ENCODE measurements around the gene FBXO21. TPM values are rescaled to one million over a fixed set of nuclear protein-coding genes. Genes with fewer than 3 reads are reported as not detected.
"Not testable (repeated sequence)": the region's sequence is repeated elsewhere in the genome, so short reads cannot be mapped to it uniquely, and the experiment has no call there.

FBXO21 gene
- total RNA-seq, 2 donors from 2014 or later = 179 to 412 TPM

GRCh38 chr12:117202556-117202955, 12.3 kb upstream of the FBXO21 start:
- WGBS = 80% methylated on average over 9 of the region's 9 CpGs
- H3K4me1 ChIP-seq (replicated peaks) = no peaks in the 10 kb centered on the region
- H3K4me3 ChIP-seq = no peak overlapping the region
- intact Hi-C loops (cut with DNase I) = no loop called here
- TF ChIP-seq POLR2AphosphoS5 (IDR thresholded peaks at IDR 0.05) = no peak
- TF ChIP-seq POLR2A (IDR thresholded peaks at IDR 0.05) = no peak
- DNase-seq (ENCODE audit: low spot score) = no peak
- H3K27me3 ChIP-seq (replicated peaks; ENCODE audit: insufficient read depth) = no peaks in the 10 kb centered on the region
- H3K36me3 ChIP-seq = no peaks in the 10 kb centered on the region
- H3K9me3 ChIP-seq = no peaks in the 10 kb centered on the region
- H3K27ac ChIP-seq = no peak overlapping the region

- no peak overlapping the region for H3K27ac ChIP-seq
- H3K4me1 ChIP-seq (replicated peaks) = no peaks in the 10 kb centered on the region
- no peak for DNase-seq (ENCODE audit: low spot score)
- intact Hi-C loops (cut with DNase I) = no loop called here
- H3K4me3 ChIP-seq = no peak overlapping the region
- no peaks in the 10 kb centered on the region for H3K36me3 ChIP-seq
- H3K9me3 ChIP-seq = no peaks in the 10 kb centered on the region
- TF ChIP-seq POLR2A (IDR thresholded peaks at IDR 0.05) = no peak
- TF ChIP-seq CTCF (IDR thresholded peaks at IDR 0.05) = no peak
- no peak for TF ChIP-seq POLR2AphosphoS5 (IDR thresholded peaks at IDR 0.05)
- no peaks in the 10 kb centered on the region for H3K27me3 ChIP-seq (replicated peaks; ENCODE audit: insufficient read depth)
- 95% methylated on average over 9 of the region's 9 CpGs for WGBS
Measured at GRCh38 chr12:117202033-117202432, 11.8 kb upstream of the FBXO21 start.

GRCh38 chr12:117199956-117200744, 9.9 kb upstream of the FBXO21 start:
- H3K4me3 ChIP-seq; H3K36me3 ChIP-seq; H3K4me1 ChIP-seq (replicated peaks); H3K9me3 ChIP-seq; DNase-seq (ENCODE audit: low spot score); H3K27ac ChIP-seq; intact Hi-C loops (cut with DNase I); H3K27me3 ChIP-seq (replicated peaks; ENCODE audit: insufficient read depth): not testable (repeated sequence)
- 98% methylated on average over 8 of the region's 8 CpGs for WGBS

GRCh38 chr12:117196334-117196733, 6.1 kb upstream of the FBXO21 start:
- H3K9me3 ChIP-seq; DNase-seq (ENCODE audit: low spot score); H3K36me3 ChIP-seq; H3K4me3 ChIP-seq; intact Hi-C loops (cut with DNase I); H3K27ac ChIP-seq; H3K27me3 ChIP-seq (replicated peaks; ENCODE audit: insufficient read depth); H3K4me1 ChIP-seq (replicated peaks): not testable (repeated sequence)
- 92% methylated on average over 6 of the region's 6 CpGs for WGBS

- H3K4me1 ChIP-seq (replicated peaks); H3K36me3 ChIP-seq; H3K27ac ChIP-seq; H3K4me3 ChIP-seq; H3K27me3 ChIP-seq (replicated peaks; ENCODE audit: insufficient read depth); H3K9me3 ChIP-seq; intact Hi-C loops (cut with DNase I); DNase-seq (ENCODE audit: low spot score): not testable (repeated sequence)
- 76% methylated on average over 9 of the region's 9 CpGs for WGBS
Measured at GRCh38 chr12:117195027-117195426, 4.8 kb upstream of the FBXO21 start.

- TF ChIP-seq POLR2A (IDR thresholded peaks at IDR 0.05) (no peak), POLR2AphosphoS5 (IDR thresholded peaks at IDR 0.05) (no peak), CTCF (IDR thresholded peaks at IDR 0.05) (no peak)
- no peak for DNase-seq (ENCODE audit: low spot score)
- 97% methylated on average over 3 of the region's 3 CpGs for WGBS
- Histone ChIP-seq H3K27me3 (replicated peaks; ENCODE audit: insufficient read depth) (no peaks in the 10 kb centered on the region), H3K27ac (no peak overlapping the region), H3K4me3 (no peak overlapping the region), H3K9me3 (no peaks in the 10 kb centered on the region), H3K36me3 (no peaks in the 10 kb centered on the region), H3K4me1 (replicated peaks) (no peaks in the 10 kb centered on the region)
- intact Hi-C loops (cut with DNase I) = no loop called here
Measured at GRCh38 chr12:117193903-117194302, 3.6 kb upstream of the FBXO21 start.

GRCh38 chr12:117192581-117192980, 2.3 kb upstream of the FBXO21 start:
- 88% methylated on average over 9 of the region's 9 CpGs for WGBS
- H3K9me3 ChIP-seq; H3K36me3 ChIP-seq; H3K4me3 ChIP-seq; DNase-seq (ENCODE audit: low spot score); H3K27ac ChIP-seq; H3K27me3 ChIP-seq (replicated peaks; ENCODE audit: insufficient read depth); H3K4me1 ChIP-seq (replicated peaks); intact Hi-C loops (cut with DNase I): not testable (repeated sequence)
